Stimulated activated CD8-positive, alpha-beta memory T cell treated with anti-CD3 and anti-CD28 coated beads, Interleukin-15, amount 100 ng/mL, for 24 hours (primary cell): Measurements from ENCODE around the gene TGM4.
"Not testable (repeated sequence)": the region's sequence is repeated elsewhere in the genome, so short reads cannot be mapped to it uniquely, and the experiment has no call there.

ENCODE experiments used
- DNase-seq: peaks from one replicate; pipeline ENCODE4 v3.0.0-alpha.2; 2020; ENCODE audit warnings: low read depth

TGM4 gene

DNA sequence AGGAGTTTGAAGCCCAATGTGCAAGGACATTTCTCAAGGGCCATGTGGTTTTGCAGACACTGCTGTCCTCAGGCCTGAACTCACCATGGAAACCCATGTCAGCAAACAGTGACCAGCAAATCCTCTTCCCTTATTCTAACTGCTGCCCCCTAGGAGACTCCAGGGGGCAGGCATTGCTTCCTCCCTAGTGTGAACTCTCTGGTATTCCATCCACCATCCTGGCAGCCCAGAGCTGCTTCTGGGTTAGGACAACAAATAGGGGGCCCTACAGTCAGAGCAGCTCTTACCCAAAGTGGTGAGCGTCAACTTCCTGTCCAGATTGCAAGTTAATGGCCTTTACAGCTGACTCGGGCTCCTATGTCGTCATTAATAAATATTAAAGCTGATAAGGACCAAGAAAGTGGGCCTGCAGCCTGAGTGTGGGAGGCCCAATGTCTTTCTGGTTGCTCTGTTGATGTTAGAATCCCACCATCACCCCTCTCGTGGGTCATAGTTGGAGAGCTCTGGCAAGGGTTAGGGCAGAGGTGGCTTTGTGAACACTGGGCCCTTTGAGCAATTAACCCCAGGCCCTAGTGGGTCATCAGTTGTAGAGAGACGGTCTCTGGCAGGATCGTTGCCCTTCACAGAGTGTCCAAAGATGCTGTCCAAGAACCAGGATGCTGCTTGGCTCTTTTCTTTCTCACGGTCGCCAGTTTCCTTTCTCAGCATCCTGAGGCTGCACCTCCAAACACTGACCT lies 41.5 kb downstream of the TGM4 start:
- DNase-seq, result no peak

DNA sequence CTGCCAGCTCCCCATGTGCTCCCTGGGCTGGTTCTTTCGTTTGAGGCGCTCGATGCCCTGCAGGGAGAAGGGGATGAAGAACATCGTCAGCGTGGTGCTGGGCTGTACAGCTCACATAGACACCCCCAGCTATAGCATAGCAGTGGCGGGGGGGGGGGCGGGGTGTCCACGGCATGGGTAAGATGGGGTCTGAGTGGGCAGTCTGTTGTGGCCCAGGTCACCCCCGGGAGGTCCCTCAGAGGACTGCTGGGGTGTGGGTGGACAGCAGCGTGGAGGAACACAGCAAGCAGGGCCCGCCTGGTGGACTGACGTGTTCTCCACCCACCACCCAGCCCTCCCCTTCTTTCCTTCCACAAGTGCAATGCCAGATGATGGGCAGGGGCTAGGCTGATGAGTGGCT lies 43.7 kb downstream of the TGM4 start:
- DNase-seq, result no peak

DNA sequence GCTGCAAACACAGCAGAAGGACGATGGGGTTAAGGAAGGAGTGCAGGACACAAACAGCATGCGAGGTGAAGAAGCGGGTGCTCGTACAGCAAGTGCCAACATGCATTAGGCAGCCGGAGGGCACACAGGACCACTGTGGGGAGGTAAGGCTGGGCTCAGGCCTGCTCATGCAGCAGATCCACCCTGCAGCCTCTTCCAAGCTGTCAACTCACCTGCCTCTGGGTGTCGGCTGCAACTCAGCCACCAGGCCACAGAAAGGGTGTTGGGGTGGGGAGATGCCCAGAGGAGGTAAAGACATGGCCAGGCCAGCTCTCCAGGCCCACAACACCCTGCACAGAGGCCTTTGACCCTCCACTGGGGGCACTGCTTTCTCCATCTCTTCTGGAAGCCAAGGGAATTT lies 44.2 kb downstream of the TGM4 start:
- no peak for DNase-seq

DNA sequence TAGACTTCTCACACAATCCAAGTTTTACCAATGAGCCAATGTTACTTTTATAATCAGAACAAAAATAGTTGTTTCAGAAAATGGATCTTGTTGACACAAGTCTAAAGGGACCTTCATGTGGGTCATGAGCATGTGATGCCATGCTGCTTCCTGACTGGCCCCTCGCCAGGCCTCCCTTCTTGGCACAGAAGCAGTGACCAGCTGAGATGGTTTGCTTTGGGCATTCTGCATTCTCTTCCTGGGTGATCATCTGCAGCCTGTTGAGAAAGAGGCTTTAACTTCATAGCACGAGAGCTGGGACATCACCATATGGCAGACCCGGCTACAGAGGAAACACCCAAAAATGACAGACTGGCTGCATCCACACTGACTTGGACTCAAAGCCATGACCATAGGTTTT lies 45.7 kb downstream of the TGM4 start:
- no peak for DNase-seq

DNA sequence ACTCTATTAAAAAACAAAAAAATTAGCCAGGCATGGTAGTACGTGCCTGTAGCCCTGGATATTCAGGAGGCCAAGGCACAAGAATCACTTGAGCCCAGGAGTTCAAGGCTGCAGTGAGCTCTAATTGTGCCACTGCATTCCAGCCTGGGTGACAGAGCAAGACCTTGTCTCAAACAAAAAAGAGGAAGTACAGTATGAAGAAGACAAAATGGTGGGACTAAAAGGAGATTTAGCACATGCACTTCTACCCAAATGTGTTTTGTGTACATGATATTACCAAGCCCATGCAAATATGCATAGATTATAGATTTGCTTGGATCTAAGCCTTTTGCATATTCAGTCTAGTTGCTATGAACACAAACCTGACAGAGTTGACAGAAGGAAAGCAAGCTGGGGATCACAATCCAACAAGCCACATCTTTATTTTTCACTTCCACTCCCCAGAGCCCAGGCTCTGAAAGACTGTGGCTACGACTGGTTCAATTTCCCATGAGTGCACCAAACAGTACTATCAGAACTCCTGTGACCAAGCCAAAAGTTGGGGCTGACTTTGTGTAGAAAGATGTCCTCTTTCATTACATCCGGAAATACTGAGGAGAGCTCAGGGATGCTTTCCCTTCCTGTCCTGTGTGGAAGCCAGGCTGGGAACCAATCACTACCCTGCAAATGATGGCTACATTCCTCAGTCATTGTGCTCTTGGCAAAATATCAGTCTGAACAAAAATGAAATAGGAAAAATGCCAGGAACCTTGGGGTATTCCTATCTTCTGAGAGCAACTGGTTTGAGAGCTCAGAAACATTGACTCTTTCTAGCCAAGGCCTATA lies 49.4 kb downstream of the TGM4 start:
- DNase-seq, result no peak

DNA sequence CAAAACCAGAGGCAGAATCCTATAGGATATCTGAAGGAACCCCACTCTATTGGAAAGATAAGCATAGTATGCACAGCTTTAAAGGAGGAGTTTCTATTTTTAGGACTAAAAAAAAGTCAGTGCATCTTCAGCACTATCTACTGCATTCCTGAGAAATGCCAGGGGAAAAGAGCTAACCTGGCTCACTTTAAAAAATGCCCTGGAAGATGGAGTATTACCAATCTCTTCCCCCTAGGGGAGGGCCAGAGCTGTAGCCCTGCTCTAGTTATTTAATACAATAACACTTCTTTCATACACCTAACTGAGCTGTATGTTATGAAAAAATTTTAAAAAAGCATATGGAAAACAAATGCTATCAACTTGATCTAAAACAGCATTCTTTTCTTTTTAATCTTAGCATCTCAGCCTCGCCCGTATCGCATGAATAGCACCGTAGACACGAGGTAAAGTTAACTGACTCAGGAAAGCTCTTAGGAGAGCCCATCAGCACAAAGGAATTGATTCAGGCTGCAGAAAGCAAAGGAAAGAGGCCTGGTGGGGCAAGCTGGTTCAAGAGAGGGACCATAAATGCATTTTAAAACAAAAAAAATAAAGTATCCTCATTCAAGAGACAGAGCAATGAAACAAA lies 50.2 kb downstream of the TGM4 start:
- no peak for DNase-seq

DNA sequence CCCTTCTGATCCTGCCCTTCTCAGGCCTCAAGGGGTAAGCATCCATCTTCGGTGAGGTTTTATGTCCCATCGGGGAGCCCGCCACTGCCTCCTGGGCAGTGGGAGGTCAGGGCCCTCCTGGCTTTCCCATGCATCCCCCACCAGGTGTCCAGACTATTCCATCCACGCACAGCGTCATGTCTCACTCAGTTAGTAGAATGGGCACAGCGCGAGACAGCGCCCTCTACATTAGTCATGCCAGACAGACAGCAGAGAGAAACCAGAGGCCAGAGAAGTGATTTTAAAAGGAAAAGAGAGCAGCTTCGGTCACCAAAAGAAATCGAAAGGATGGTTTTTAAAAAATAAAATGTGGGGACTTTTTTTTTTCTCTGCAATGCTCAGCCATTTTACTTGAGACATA lies 51.8 kb downstream of the TGM4 start:
- no peak for DNase-seq

DNA sequence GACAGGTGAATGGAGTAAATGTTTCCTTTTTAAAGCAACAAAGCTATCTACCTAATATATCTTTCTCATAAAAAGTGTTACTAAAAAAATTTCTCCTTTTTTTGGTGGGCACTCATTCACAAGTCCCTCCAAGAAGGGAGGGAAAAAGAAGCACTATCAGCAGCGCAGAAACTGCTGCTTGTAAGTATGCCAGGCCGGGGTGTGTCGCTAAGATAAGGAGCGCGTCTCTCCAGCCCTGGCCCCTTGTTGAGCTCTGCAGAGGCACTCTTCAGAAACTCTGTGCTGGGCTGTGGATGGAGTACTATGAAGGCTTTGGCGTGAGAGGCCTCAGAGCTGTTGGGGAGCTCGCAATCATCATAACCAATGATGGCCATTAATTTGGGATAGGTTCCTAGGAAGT lies 52.5 kb downstream of the TGM4 start:
- no peak for DNase-seq

DNA sequence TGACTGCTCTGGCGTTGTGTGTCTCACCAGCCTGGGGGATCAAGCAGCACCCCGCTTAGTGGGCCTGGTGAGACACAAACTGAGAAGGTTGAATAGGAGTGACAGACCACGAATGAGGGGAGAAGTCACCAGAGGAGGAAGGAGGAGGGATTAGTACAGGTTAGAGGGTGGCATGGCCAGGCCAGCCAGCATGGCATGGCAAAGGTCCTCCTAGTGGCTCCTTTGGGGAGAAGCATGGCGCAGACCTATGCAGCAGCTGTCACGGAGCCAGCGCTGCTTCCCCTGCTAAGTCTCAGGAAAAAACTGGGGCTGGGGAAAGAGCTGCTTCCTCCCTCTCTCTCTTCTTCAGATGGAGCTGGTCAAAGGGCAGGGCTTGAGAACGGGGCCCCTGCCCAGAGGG lies 53.0 kb downstream of the TGM4 start:
- no peak for DNase-seq

DNA sequence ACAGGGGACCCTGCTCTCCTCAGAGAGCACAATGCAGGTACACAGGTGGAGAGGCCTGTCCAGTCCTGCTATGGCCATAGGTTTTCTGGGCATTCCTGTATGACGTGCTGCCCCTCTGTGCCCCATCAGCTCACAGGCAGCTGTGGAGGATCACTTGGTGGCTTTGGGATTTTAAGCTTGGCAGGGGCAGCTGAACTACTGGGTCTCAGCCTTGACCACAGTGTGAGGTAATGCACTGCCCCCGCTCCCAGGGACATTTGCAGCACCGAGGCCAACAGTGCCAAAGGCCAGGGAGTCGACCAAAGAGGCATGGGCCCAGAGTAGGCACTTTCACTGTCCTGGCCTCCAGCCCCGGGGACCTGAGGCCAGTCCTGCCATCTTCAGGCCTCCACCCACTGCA lies 55.4 kb downstream of the TGM4 start:
- no peak for DNase-seq

DNA sequence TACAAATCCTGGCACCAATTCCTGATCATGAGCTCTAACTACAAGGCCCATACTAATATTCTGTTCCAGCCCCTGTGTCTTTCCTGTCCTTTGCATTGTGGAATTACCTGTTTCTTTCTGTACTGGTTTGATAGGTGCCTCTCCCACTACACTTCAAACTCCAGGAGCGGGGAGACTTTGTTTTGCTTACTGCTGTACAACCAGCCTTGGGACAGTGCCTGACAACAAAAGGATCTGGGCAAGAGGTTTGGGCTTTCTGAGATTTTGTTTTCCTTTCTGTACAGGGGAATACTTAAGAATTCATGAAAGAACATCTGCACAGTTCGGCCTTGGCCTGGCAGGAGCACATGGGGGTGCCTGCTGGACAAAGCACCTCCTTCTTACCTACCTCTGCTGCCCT lies 56.5 kb downstream of the TGM4 start:
- DNase-seq, result no peak

DNA sequence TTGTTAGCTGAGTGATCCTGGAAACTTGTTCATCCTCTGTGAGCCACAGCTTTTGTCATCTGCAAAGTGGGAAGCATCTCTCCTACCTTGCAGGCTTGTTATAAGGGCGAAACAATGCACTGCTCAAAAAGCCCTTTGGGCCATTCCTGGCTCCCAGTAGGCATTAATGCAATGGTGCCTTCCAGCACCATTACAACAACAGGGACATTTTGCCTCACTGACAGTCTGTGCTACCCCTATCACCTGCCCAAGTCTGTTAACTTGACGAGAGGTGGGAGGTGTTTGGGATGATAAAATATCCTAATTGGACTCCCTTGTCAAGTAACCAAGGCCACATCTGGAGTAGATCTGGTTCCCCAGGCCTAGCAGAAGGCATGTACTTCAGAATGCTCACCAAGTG lies 57.4 kb downstream of the TGM4 start:
- no peak for DNase-seq

DNA sequence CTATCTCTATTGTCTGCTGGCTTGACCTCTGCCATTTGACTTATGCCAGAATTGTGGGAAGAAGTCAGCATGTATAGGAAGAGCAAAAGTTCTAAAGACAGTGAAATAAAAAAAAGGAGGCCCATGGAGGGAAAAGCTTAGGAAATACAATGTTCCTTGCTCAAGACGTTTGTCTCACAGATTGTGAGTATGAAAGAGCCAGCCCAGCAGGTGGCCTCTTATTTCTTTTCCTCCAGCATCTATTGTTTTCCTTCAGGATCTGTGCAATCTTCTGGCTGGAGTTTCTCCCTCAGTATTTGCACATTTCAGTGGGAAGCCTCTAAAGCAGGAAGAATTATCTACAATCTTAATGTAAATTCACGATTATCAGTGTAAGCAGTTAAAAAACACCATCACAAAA lies 57.9 kb downstream of the TGM4 start:
- DNase-seq, result no peak

DNA sequence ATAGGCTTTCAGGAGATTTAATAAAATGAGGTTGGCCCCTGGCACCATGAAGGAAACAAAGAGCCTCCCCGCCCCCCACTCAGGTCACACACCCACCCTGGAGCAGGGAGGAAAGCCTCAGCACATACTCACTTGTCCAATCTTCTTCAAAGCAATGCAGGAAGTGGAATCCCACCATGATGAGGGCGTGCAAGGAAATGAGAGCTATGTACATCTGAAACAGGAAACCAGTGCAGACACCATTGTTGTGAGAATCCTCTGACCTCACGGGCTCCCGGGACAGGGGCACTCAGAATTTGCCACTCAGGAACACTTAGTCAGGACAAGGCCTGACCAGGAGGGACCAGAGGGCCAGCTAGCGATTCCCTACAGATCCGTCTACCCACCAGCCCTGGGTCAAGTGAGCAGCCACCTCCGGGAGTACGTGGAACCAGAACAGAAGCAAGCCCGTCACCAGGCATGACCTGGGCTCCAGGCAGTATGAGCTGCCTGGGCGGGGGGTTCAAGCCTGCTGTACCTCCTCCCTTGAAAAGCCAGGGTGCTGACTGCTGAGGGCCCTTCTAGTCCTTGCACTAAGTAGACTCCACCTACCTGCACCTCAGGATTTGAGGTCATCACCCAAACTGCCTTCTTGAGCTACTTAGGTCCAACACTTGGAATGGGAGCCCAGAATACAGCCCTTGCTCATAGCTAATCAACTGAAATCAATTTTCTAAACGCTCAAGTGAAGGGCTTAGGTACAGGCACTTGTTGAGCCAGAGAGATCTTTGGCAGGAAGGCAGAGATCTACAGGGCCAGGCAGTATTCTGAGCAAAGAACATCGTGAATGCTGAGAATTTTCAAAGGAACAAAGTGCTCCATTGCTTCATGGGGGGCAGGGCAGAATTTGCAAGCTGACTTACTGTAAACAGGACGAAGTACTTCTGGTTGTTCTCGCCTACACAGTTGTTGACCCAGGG lies 58.9 kb downstream of the TGM4 start:
- no peak for DNase-seq

DNA sequence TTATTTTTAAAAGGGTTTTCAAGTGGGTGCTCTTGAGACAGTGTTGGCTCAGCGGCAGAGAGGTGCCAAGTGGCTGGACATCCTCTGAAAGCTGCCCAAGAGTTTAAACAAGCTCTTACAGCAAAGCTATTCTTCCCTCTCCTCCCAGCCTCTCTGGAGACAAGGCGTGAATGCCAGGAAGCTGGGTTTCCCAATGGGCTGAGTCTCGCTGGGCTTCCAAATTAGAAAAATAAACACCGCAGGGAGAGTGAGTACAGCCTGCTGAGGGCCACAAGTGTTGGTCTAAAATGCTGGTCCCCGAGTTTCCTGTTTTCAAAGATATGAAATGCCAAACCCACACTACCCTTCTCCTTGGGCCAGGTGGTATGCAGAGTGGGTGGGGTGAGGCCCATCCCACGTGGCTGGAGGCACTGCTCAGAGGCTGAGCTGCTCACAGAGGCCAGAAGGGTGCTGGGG lies 65.2 kb downstream of the TGM4 start:
- no peak for DNase-seq

DNA sequence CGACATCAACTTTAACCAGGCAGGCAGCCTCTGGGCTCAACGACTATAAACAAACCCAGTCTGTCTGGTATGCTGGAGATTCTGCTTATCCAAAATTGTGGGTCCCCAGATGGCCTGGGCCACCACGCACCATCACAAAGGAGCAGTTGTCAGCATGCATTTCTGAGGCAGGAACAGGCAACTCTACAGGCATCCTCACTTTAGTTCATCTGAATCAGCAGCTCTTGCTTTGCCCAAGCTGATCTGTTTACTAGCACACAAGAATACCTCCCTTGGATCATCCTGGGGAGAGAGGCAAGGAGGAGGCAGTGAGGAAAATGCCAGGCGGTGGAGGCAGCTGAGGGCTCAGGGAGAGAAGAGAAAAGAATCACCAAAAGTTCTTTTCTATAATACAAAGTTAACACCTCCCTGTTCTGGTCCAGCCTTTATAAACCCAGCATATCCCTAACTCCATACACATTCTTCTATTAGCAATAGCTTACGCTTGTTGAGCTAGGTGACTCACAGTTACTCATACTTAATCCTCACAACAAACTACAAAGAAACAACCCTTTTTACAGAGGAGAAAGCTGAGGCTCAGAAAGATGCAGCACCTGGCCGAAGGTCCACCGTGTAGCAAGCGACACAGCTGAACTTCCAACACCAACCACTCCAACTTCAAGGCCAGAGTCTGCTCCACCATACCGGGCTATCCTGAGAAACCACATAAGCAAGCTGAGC lies 68.0 kb downstream of the TGM4 start:
- DNase-seq, result no peak

DNA sequence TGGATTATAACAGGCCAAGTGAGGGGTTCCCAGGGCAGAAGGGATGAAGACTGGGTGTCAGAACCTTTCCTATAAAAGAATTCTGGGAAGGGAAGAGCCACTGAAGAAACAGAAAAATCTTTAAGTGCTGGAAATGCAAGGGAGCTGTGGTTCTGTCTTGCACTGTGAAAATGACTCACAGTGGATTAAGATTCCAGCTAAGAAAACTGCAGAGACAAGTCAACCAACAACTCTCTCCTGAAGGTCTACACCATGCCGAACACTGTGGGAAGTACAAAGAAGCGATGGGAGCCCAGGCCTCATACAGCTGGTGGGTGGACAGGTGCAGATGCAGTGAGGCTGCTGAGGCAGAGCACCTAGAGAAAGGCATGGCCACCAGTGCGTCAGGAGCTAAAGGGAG lies 73.8 kb downstream of the TGM4 start:
- DNase-seq, result no peak

DNA sequence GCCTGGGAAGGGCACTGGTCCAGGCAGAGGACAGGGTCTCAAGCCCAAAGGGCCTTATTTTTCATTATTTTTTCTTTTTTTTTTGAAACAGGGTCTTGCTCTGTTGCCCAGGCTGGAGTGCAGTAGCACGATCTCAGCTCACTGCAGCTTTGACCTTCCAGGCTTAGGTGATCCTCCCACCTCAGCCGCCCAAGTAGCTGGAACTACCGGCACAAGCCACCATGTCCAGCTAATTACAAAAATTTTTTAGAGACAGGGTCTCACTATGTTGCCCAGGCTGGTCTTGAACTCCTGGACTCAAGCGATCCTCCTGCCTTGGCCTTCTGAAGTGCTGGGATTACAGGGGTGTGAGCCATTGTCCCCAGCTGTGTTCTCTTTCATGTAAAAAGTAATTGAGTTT lies 75.4 kb downstream of the TGM4 start:
- DNase-seq, result not testable (repeated sequence)

DNA sequence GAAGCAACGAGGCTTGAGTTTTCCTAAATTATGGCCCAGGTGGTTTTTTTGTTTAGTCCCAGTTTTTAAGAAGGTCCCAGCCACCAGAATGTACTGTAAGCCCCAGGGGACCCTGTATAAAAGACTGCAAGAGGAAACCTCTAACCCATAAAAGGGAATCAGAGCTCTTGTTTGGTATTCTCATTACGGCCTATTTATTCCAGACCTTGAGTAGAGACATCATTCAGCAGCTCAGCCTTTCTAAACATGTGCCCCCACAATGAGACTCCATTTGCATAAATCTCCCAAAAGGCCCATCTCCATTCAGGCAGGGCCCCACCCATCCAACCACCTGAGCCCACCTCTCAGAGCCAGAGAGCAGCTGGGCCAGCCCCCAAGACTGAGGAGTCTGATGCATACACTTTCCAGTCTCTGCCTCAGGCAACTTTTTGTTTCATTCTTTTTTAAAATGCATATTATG lies 75.9 kb downstream of the TGM4 start:
- no peak for DNase-seq

DNA sequence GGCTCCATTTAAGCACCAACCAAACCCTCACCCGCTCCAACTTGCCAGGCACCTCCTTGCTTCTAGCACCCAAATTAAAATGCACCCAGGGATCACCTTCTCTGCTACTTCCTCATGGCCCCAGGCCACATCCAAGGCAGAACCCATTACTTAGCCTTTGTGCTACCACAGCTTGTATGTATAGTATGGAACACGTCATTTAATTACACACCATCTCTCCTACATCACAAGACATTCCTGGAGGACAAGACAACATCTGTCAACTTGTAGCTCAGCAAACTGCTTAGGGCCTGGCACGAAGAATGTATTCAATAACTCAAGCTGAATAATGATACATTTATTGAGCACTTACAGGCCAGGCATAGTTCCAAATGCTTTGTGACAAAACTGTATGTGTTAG lies 78.3 kb downstream of the TGM4 start:
- DNase-seq, result no peak

DNA sequence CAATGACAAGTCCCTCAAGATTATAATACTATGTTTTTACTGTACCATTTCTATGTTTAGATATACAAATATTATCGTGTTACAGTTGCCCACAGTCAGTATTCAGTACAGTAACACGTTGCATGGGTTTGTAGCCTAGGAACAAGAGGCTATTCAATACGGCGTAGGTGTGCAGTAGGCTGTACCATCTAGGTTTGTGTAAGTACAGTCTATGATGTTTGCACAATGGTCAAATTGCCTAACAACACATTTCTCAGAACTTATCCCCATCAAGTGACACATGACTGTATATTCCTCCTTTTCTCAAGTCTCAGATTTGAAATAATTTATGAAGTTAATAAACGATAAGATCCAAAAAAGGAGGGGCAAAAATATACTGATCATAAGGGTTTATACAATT lies 79.9 kb downstream of the TGM4 start:
- DNase-seq, result no peak
